GM19351 (cell line): ENCODE data around the gene KCNIP4.

ENCODE experiments used
- ATAC-seq: cut with Tn5 transposase; IDR thresholded peaks from one replicate; pipeline ENCODE4 v1.9.1; 2021; ENCODE audit warnings: mild to moderate bottlenecking, moderate library complexity; ENCODE audit not compliant: unreplicated experiment

The KCNIP4 gene

DNA sequence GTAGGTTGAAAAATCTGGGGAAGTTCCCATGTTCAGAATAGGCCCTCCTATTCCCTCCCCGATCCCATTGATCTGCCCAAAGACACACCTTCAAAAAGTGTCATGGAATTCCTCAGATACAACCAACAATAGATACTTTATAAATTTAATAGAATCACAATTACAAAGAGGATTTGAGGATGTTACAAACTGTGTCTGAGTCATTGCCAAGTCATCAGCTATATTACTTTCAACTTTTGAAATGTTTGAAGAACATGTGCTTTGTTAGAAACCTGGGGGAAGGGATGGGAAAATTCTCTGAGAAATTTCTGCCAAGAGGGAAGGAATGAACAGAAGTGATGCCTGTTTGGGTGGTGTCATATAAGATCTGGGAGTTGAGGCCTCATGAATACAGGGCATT, 46.7 kb downstream of the KCNIP4 start:
- no peak for ATAC-seq

- no peak for ATAC-seq
Observed at GRCh38 chr4:21901281-21901680, 47.3 kb downstream of the KCNIP4 start.

GRCh38 chr4:21900211-21900610, 48.4 kb downstream of the KCNIP4 start:
- ATAC-seq = no peak

DNA sequence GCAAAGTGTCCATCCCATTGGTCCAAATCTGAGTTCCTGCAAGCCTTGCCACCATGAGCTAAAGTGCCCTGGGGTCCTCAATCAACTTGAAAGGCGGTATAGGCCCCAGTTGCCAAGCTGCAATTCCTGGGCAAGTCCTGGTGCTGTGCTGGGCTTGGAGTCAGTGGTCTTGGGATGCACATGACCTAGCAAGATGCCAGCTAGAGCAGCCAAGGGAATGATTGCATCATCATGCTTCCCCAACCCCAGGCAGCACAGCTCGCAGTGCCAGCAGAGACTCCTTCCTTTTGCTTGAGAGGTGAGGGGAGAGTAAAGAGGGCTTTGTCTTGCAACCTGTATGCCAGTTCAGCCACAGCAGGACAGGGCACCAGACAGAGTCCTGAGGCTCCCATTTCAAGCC, 50.5 kb downstream of the KCNIP4 start:
- ATAC-seq = no peak

GRCh38 chr4:21896767-21897166, 51.8 kb downstream of the KCNIP4 start:
- ATAC-seq = no peak

DNA sequence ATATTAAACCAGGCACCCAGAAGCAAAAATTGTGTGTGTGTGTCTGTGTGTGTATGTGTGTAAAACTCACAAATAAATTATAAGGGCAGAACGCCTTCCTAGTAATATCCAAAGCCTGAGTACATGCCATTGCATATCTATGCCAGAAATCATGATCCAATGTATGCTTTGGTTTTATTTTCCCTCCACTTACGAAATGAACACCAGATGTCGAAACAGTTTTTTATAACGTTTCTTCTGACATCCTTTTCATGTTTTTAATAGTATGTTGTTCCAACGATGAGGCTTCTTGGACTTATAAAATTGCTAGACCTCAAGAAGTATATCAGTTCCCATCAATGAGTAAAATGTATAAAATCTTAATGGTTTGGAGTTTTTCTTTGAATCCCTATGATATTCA, 55.4 kb downstream of the KCNIP4 start:
- ATAC-seq = no peak

DNA sequence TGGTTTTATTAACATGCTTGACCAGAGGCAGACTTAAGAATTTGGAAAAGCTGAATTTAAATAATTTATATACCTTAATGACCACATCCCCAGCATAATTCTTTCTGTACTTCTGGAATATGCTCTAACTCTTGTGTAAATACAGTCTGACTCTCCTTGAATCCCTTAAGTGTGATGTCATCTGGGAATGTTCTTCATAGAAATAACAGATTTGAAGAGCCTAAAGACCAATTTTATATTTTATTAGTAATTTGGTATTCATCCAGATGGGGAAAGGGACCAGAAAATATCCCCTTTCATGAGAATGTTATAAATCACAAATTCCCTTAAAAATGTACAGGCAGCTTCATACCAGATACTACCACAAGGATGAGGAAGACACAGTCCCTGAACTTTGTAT, 58.3 kb downstream of the KCNIP4 start:
- no peak for ATAC-seq

DNA sequence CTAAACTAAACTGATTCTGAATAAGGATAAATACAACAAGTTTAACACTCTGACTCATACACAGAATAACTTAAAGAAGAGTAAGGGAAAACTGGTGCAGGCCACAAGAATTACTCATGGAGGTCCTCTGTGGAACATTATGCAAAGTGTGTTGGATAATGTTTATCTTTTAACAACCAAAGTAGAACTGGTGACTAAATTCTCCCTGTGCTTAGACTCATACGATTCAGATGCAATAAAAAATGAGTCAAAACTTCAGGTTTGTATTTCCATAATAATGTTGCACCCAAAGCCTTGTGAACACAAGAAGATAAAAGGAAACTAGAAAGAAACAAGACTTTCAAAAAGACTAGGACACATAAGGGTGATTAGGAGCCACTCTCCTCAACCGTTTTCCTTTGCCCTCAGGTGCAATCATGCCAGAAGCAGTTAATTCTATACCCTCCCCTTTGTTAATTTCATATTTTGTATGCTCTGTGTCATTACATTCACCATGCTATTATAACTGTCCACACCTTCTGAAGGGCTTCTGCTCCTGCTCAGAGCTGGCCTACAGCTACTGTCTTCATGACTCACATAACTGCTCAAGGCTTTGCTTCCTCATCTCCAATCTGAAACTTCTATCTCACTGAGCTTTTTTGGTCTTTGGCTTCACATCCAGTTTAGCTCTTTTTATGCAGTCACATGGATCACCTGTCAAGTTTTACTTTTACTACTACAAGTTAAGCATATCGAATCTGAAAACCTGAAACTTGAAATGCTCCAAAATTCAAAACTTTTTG, 60.2 kb downstream of the KCNIP4 start:
- no peak for ATAC-seq

- no peak for ATAC-seq
Observed at GRCh38 chr4:21887481-21887880, 61.1 kb downstream of the KCNIP4 start.

GRCh38 chr4:21885770-21886169, 62.8 kb downstream of the KCNIP4 start:
- no peak for ATAC-seq

DNA sequence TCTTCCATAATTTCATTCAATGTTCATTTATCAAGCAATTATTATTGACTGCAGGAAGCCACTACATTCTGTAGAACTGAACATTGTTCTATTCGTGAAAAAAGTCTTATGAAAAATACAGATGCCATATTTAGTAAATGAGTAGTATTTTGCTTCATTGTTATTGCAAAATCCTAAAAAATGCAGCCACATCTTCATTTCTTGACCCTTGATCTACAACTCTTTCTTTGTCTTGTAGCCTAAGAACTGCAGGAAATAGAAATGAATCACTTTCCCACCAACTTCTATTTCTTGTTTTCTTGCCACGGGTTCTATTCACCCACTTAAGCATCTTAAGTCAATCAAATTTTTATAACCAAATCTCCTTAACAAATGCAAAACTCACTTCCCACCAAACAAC, 63.3 kb downstream of the KCNIP4 start:
- no peak for ATAC-seq

DNA sequence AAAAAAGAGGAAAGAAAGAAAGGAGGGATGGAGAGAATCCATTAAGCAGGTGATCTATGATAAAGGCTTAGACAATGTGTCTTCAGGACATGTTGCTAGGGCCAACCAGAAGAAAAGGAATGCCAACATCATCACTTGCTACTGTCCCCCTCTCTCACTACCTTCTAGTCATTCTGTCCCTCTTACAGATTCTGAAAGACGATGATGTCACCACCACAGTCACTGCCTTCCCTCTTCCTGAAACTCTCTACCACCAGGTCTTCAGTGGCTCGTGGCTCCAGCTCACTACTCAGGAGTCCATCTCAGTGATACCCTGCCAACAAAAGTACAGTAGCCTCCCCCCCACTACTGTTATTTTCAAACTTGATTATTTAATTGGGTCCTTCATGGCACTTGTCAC, 64.0 kb downstream of the KCNIP4 start:
- no peak for ATAC-seq

DNA sequence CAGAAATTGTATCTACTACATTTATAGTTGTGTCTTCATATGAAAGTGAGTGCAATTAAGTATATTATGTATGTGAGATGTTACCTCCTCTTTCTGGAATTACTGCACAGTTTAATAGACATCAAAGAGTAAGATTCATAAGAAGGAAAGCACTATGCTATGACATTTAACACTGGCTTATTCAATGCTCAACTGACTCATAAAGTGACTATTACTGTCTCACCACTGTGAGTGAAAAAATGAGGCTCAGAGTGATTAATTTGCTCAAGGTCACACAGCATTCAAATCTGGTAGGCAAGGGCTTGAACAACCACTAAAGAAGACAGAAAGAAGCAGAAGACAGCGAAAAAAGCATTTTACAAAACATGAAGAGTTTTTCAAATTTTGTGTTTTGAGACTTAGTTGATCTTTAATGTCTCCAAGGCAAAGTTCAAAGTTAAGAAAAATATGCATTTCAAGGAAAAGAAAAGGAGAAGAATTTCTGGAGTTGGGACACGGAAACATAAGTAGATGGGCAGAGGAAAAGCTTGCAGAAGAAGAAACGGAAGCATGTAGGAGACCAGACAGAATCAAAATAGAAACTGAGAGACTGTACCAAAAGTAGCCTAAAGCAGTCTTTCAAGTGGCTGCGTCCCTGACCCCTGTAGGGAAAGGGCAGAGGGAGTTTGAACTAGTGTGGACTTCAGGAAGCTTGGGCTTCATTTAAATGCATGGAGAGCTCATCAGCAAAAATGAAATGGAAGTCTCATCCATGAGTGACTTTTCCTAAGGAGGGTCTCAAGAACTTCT, 66.3 kb downstream of the KCNIP4 start:
- ATAC-seq = no peak

GRCh38 chr4:21879187-21879586, 69.4 kb downstream of the KCNIP4 start:
- ATAC-seq = no peak

- no peak for ATAC-seq
Observed at GRCh38 chr4:21876711-21877110, 71.9 kb downstream of the KCNIP4 start.

- ATAC-seq = no peak
Observed at GRCh38 chr4:21873145-21873544, 75.4 kb downstream of the KCNIP4 start.

DNA sequence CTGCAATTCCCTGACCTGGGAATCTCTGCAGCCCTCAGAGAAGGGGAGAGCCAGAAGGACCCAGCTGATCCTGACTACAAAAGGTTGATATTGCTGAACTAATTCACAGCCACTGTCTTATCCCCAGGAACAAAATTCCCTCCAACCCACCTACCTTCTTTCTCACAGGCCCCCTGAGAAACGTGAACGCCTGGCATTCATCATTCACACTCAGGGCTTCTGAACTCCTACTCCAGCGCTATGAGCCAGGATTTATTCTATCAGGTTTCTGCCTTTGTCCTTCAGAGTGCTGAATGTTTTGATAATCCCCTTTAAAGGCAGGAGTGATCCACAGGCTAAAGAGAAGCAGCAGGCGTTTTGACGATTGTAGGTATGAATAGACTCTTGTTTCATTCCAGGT, 76.5 kb downstream of the KCNIP4 start:
- ATAC-seq = no peak

DNA sequence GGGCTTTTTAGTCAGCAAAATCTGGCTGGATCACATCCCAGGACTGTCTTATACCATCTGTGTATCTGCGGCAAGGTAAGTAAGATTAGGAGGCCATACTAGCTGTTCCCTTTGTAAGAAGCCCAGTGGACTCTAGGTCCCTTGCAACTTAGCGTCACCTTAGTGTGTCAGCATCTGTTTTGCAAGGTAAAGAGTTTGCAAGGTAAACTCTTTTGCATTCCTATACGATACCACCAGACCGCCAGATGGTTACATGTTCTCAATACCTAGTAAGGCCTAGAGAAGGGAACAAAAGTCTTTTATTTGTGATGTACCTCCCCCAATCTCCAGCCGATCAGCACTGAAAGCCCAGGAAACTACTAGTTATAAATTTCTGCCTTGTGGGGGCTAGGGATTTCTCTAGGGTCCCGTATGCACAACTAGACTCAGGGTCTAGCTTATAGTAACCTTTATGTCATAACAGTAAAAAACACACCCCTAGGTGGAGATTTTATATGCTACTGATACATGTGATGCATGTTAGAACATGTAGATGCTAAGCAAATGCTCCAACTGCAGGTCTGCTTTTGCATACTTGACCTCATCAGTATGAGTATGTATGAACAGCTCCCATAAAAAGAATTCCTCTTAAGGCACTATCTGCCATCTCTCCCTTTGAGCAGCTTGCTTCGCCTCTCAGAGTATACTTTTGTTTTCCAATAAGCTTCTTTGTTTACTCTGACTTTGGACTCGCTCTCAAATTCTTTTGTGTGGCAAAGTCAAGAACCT, 78.4 kb downstream of the KCNIP4 start:
- no peak for ATAC-seq

DNA sequence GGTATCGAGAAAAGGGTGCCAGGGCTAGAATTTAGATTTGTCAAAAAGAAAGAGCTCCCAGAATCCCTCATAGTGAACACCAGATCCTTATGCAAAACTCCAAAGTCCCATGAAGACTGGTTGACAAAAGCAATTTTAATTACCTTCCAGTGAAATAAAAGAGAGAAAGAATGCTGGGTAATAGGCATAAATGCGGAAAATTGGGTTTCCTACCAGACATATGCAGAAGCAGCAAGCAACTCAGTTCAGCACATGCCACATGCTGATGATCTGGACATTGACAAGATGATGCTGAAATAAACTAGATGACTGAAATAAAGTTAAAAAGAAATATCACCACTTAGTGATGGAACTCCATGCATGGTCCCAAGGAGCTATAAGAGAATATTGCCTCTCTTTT, 83.9 kb downstream of the KCNIP4 start:
- ATAC-seq = no peak

GRCh38 chr4:21862917-21863316, 85.7 kb downstream of the KCNIP4 start:
- ATAC-seq = no peak

- no peak for ATAC-seq
Observed at GRCh38 chr4:21858971-21859370, 89.6 kb downstream of the KCNIP4 start.

GRCh38 chr4:21856754-21857153, 91.8 kb downstream of the KCNIP4 start:
- ATAC-seq = no peak
